Nephron (organoid): ENCODE data around the gene PCARE.
A peak's percentile ranks its signal among the peaks of the same experiment; 100 is the strongest.

ENCODE experiments used
- H3K27ac Mint-ChIP-seq, 3 experiments: 2 replicates each; pipeline ENCODE4 v1.8.0; 2020; ENCODE audit warnings: mixed read lengths in 3 of 3, mild to moderate bottlenecking in 2 of 3, moderate library complexity in 1 of 3
- H3K27me3 Mint-ChIP-seq: 2 replicates; pipeline ENCODE4 v1.8.0; 2021; ENCODE audit warnings: low read depth, mild to moderate bottlenecking, moderate library complexity, mixed read lengths
- H3K36me3 Mint-ChIP-seq: 2 replicates; pipeline ENCODE4 v1.8.0; 2020; ENCODE audit warnings: low read depth, mixed read lengths
- H3K4me1 Mint-ChIP-seq: 2 replicates; pipeline ENCODE4 v1.8.0; 2020; ENCODE audit warnings: mixed read lengths
- H3K4me3 Mint-ChIP-seq, 3 experiments: 2 replicates each; pipeline ENCODE4 v1.8.0; 2020; ENCODE audit warnings: mild to moderate bottlenecking in 3 of 3, mixed read lengths in 3 of 3, moderate library complexity in 2 of 3
- H3K9me3 Mint-ChIP-seq: 2 replicates; pipeline ENCODE4 v1.8.0; 2020; ENCODE audit warnings: mixed read lengths
- TF ChIP-seq, protein P1 (sequence below), 3 experiments: fragments of 200-600 bp; sonication (generic); IDR thresholded peaks; one replicate each; pipeline ENCODE4 v1.5.0; 2021; ENCODE audit warnings: antibody characterized with exemption in 3 of 3; ENCODE audit not compliant: unreplicated experiment in 3 of 3

The PCARE gene

DNA sequence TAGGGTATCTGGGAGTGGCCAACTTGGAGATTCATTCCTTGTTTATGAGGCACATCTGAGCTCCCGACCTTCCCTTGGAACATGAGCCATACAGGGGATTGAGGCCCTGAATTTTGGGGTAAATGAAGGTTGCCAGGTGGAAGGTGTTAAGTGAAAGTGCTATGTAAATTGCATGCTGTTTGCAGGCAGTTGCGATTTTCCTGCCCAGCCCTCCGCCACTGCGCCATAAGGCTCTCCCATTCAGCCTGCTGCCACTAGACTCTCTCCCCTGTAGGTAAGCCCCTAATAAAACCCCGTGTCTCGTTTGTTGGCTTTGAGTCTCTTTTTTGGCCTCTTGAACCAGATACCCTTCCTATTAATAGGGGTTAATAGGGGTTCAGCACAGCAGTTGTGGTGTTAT, 33.8 kb downstream of the PCARE start:
- peaks cover 49% of the 10 kb centered on the region for H3K4me1 Mint-ChIP-seq
- peaks cover 17% of the 10 kb centered on the region for H3K27me3 Mint-ChIP-seq
- no peak overlapping the region for H3K4me3 Mint-ChIP-seq
- no peak overlapping the region for H3K27ac Mint-ChIP-seq
- TF ChIP-seq, protein P1, sequence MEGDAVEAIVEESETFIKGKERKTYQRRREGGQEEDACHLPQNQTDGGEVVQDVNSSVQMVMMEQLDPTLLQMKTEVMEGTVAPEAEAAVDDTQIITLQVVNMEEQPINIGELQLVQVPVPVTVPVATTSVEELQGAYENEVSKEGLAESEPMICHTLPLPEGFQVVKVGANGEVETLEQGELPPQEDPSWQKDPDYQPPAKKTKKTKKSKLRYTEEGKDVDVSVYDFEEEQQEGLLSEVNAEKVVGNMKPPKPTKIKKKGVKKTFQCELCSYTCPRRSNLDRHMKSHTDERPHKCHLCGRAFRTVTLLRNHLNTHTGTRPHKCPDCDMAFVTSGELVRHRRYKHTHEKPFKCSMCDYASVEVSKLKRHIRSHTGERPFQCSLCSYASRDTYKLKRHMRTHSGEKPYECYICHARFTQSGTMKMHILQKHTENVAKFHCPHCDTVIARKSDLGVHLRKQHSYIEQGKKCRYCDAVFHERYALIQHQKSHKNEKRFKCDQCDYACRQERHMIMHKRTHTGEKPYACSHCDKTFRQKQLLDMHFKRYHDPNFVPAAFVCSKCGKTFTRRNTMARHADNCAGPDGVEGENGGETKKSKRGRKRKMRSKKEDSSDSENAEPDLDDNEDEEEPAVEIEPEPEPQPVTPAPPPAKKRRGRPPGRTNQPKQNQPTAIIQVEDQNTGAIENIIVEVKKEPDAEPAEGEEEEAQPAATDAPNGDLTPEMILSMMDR (IDR thresholded peaks at IDR 0.05; ENCODE audit: unreplicated experiment in 3 of 3): no peak
- H3K36me3 Mint-ChIP-seq: no peaks in the 10 kb centered on the region
- no peaks in the 10 kb centered on the region for H3K9me3 Mint-ChIP-seq

DNA sequence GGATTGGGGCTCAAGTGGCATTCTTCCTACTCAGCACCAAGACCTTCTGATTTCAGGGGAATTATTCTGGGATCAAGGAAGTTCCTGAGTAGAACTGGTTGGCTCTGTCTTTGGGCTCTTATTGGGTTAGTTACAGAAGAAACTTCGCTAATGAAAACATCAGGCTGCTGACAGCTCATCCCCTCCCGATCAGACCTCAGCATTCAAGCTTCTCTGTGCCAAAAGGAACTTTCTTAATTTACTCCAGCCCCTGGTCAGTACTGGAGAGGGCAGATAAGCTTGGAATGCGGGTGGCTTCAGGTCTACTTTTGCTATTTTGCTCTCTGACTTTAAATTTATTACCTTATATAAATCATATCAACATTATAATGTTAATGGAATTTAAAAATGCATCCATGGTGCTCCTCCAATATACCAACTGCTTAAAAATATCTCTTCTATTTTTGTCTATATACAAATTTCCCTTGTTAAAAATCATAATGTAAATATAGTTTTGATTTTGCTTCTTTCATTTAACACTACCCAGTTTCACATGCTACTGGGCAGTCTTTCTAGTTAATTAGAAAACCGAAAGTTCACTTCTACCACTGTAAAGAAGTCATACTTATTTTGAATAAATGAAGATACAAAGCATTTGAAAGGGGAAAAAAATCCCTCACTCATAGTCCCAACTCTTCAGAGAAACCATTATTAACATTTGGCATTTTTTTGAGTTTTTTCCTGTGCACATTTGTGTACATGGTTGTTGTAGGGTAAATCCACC, 34.4 kb downstream of the PCARE start:
- Mint-ChIP-seq H3K27me3 (peaks cover 14% of the 10 kb centered on the region), H3K4me1 (peaks cover 48% of the 10 kb centered on the region), H3K9me3 (no peaks in the 10 kb centered on the region), H3K27ac (peak overlapping the region in 1 of 3 experiments; percentile 17), H3K4me3 (no peak overlapping the region), H3K36me3 (no peaks in the 10 kb centered on the region)
- TF ChIP-seq, protein P1 (IDR thresholded peaks at IDR 0.05; ENCODE audit: unreplicated experiment in 3 of 3): no peak

DNA sequence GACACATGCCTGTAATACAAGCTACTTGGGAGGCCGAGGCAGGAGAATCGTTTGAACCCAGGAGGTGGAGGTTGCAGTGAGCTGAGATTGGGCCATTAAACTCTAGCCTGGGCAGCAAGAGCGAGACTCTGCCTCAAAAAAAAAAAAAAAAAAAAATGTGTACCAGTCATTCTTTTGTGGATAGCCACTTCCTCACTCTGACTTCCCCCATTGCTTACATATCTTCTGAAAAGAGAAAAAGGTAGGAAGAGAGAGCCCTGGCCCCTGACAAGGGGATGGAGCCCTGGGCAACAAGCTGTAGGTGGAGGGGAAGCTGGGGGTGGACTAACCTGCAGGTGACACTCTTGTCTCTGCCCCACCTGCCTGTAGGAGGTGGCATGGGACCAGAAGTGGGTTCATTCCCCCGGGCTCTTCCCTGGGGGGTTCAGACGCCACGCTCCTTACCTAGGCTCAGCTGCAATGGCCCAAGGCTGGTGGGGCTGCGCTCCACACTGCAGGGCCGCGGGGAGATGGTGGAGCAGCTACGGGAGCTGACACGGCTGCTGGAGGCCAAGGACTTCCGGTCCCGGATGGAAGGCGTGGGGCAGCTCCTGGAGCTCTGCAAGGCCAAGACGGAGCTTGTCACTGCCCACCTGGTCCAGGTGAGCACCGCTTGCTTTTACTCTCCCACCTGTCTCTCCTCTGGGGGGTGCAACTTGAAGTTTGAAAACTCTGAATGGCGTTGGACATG, 39.1 kb downstream of the PCARE start:
- H3K9me3 Mint-ChIP-seq: no peaks in the 10 kb centered on the region
- H3K36me3 Mint-ChIP-seq: no peaks in the 10 kb centered on the region
- H3K27me3 Mint-ChIP-seq: peaks cover 42% of the 10 kb centered on the region
- no peak overlapping the region for H3K27ac Mint-ChIP-seq
- no peak overlapping the region for H3K4me3 Mint-ChIP-seq
- TF ChIP-seq, protein P1 (IDR thresholded peaks at IDR 0.05; ENCODE audit: unreplicated experiment in 3 of 3): no peak
- H3K4me1 Mint-ChIP-seq: peaks cover 26% of the 10 kb centered on the region

DNA sequence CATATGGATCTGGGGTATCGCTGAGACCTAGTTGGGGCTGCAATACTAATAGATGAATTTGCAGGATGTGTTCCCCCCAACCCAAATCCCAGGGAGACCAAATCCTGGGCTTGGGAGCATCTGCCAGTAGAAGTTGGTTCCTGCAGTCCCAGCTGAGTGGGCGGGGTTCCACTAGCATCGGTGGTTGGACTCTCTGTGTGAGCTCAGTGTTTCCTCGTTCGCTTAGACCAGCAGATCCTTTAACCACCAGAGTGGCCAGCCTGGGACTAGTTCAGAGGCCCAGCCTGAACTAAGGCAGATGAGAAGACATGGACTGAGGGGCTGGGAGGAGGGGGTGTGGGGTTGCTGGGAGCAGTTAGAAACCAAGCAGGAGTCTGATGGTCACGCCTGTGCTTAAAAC, 40.7 kb downstream of the PCARE start:
- TF ChIP-seq, protein P1 (IDR thresholded peaks at IDR 0.05; ENCODE audit: unreplicated experiment in 3 of 3): no peak
- Mint-ChIP-seq H3K4me3 (no peak overlapping the region), H3K36me3 (no peaks in the 10 kb centered on the region), H3K27me3 (peaks cover 47% of the 10 kb centered on the region), H3K4me1 (peaks cover 10% of the 10 kb centered on the region), H3K9me3 (no peaks in the 10 kb centered on the region), H3K27ac (no peak overlapping the region)

DNA sequence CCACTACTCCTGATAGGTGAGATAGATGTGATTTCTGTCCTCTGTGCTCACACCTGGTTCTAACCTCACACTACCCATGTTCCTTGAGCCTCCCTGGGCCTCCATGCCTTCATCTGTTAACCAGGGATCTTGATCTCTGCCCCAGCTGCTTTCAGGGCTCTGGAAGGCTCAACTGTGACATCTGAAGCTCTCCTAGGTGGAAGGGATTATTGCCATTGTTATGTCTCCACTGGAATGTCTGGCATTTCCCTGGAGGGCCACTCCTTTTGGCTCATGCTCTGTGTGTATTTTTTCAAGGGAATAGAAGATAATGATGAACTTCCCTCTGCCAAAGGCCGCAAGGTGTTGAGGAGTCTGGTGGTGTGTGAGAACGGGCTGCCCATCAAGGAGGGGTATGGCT, 41.2 kb downstream of the PCARE start:
- TF ChIP-seq, protein P1 (IDR thresholded peaks at IDR 0.05; ENCODE audit: unreplicated experiment in 3 of 3): no peak
- peaks cover 10% of the 10 kb centered on the region for H3K4me1 Mint-ChIP-seq
- H3K27ac Mint-ChIP-seq: peak overlapping the region in 1 of 3 experiments; percentile 30
- no peak overlapping the region for H3K4me3 Mint-ChIP-seq
- no peaks in the 10 kb centered on the region for H3K9me3 Mint-ChIP-seq
- H3K27me3 Mint-ChIP-seq: peaks cover 47% of the 10 kb centered on the region
- H3K36me3 Mint-ChIP-seq: no peaks in the 10 kb centered on the region
